Karpas-422 (cell line): ENCODE results near the gene CLPSL2. TPM values are rescaled to one million over a fixed set of nuclear protein-coding genes. Genes with fewer than 3 reads are reported as not detected.

Experiments used
- DNase-seq: peaks from one replicate; pipeline ENCODE4 v3.0.0-alpha.2; 2015
- H2AFZ ChIP-seq: fragments of 200-600 bp; sonication (generic); 2 replicates; pipeline ENCODE4 v1.6.1; 2014; ENCODE audit warnings: antibody characterized with exemption, low read length, mixed read lengths
- H3K27ac ChIP-seq: fragments of 200-600 bp; sonication (generic); 2 replicates; pipeline ENCODE4 v1.5.1; 2014; ENCODE audit warnings: mild to moderate bottlenecking, low read length, moderate library complexity
- H3K27me3 ChIP-seq: fragments of 200-600 bp; sonication (generic); 2 replicates; pipeline ENCODE4 v1.6.1; 2014; ENCODE audit warnings: low read length, mixed read lengths
- H3K36me3 ChIP-seq: fragments of 200-600 bp; sonication (generic); 2 replicates; pipeline ENCODE4 v1.6.1; 2014; ENCODE audit warnings: low read length, mixed read lengths; ENCODE audit not compliant: insufficient read depth
- H3K4me1 ChIP-seq: fragments of 200-600 bp; sonication (generic); 2 replicates; pipeline ENCODE4 v1.6.1; 2014; ENCODE audit warnings: mild to moderate bottlenecking, low read length, mixed read lengths
- H3K4me2 ChIP-seq: fragments of 200-600 bp; sonication (generic); 2 replicates; pipeline ENCODE4 v1.6.1; 2014; ENCODE audit warnings: low read length, low read depth, mild to moderate bottlenecking; ENCODE audit not compliant: poor library complexity, severe bottlenecking
- H3K4me3 ChIP-seq: fragments of 200-600 bp; sonication (generic); 2 replicates; pipeline ENCODE4 v1.5.1; 2014; ENCODE audit warnings: mild to moderate bottlenecking, antibody characterized with exemption, low read length, mixed read lengths
- H3K79me2 ChIP-seq: fragments of 200-600 bp; sonication (generic); 2 replicates; pipeline ENCODE4 v1.6.1; 2014; ENCODE audit warnings: mild to moderate bottlenecking, low read length, mixed read lengths
- H3K9ac ChIP-seq: fragments of 200-600 bp; sonication (generic); 2 replicates; pipeline ENCODE4 v1.6.0; 2014; ENCODE audit warnings: low read length
- H3K9me2 ChIP-seq: fragments of 200-600 bp; sonication (generic), shearing (Covaris generic); replicated peaks from 2 replicates; pipeline ENCODE4 v1.6.0; 2014; ENCODE audit warnings: mild to moderate bottlenecking, low read length, moderate library complexity; ENCODE audit not compliant: insufficient read depth
- H3K9me3 ChIP-seq: fragments of 300-700, 200-600 bp; sonication (generic); 2 replicates; pipeline ENCODE4 v1.6.1; 2014; ENCODE audit warnings: low read length, mixed read lengths
- H4K20me1 ChIP-seq: fragments of 200-600 bp; sonication (generic); 2 replicates; pipeline ENCODE4 v1.6.1; 2014; ENCODE audit warnings: mild to moderate bottlenecking, antibody characterized with exemption, low read length, low read depth; ENCODE audit not compliant: insufficient read depth
- total RNA-seq: library from RNA; depleted of rRNA; stranded (reverse); fragments of >200 nt; shearing (Covaris generic); gene quantifications from 2 replicates; pipeline ENCODE4 v1.2.3, GENCODE V29; 2014; ENCODE audit warnings: low replicate concordance

The CLPSL2 gene
- total RNA-seq, 1 experiment from 2014 or later, result not detected

DNA sequence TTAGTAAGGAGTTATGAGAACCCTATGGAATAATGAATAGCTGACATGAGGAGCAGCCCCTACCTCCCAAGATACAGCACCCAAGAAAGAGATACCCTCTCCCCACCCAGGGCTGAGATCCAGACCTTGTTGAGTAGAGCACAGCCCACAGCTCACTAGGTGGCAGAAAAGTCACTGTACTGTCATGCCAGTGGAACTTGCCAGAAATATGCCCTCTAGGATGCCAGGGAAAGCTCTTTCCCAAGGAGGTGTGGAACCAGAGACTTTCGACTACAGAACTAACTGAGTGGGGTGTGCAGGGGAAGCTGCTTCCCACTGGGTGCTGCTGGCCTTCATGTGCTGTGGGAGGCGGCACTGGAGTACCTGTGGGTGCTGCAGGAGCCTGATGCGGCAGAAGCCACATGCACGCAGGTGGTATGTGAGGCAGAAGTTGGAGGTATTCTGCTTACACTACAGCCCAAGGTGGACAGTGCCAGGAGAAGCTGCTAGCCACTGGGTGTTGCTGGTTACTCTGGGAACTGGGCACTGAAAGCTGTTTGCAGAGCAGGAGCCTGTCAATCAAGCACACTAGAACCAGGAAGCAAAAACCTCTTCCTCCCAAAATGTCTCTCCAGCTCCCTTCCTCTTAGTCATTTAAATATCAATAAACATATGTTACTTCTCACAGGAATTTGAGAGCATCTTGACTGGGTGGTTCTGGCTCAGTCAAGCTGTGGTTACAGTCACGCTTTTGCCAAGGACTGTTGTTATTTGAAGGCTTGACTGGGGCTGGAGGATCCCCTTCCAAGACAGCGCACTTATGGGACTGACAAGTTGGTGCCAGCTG is 21.7 kb upstream of the CLPSL2 start:
- H4K20me1 ChIP-seq, result no peaks in the 10 kb centered on the region
- no peak overlapping the region for H2AFZ ChIP-seq
- H3K79me2 ChIP-seq, result no peaks in the 10 kb centered on the region
- no peak overlapping the region for H3K9ac ChIP-seq
- no peak overlapping the region for H3K27ac ChIP-seq
- H3K4me2 ChIP-seq, result no peak overlapping the region
- H3K4me1 ChIP-seq, result peaks cover 6% of the 10 kb centered on the region
- H3K9me2 ChIP-seq, result no peaks in the 10 kb centered on the region
- DNase-seq, result no peak
- H3K4me3 ChIP-seq, result no peak overlapping the region
- no peaks in the 10 kb centered on the region for H3K36me3 ChIP-seq
- H3K9me3 ChIP-seq, result no peaks in the 10 kb centered on the region
- no peaks in the 10 kb centered on the region for H3K27me3 ChIP-seq

DNA sequence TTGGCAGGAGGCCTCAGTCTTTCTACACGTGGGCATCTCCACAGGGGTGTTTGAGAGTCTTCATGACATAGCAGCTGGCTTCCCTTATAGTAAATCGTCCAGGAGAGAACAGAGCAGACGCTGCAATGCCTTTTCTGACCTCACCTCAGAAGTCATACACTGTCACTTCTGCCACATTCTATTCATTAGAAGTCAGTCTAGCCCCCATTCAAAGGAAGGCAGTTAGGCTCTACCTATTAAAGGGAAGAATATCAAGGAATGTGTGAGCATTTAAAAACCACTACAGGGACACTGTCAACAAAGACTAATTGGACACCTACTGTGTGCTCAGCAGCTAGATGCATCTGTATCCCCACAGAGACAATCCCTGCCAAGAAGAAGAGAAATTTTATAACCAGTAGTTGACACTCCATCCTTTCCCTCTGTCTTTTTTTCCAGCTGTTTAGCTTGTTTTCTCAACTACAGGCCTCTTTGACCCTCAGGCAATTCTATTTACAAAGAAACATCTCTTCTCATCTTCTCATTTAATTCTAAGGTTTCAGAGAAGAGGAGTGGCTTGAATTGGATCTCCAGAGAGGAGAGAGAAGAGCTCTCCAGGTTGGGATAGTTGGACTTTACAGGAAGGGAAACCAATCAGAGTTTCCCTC is 21.0 kb upstream of the CLPSL2 start:
- H4K20me1 ChIP-seq, result no peaks in the 10 kb centered on the region
- H3K27me3 ChIP-seq, result no peaks in the 10 kb centered on the region
- no peaks in the 10 kb centered on the region for H3K79me2 ChIP-seq
- H3K4me1 ChIP-seq, result peaks cover 8% of the 10 kb centered on the region
- H3K4me3 ChIP-seq, result no peak overlapping the region
- no peaks in the 10 kb centered on the region for H3K9me3 ChIP-seq
- H3K36me3 ChIP-seq, result no peaks in the 10 kb centered on the region
- no peak overlapping the region for H3K4me2 ChIP-seq
- no peak overlapping the region for H3K9ac ChIP-seq
- no peak for DNase-seq
- H2AFZ ChIP-seq, result no peak overlapping the region
- H3K27ac ChIP-seq, result no peak overlapping the region
- H3K9me2 ChIP-seq, result no peaks in the 10 kb centered on the region

DNA sequence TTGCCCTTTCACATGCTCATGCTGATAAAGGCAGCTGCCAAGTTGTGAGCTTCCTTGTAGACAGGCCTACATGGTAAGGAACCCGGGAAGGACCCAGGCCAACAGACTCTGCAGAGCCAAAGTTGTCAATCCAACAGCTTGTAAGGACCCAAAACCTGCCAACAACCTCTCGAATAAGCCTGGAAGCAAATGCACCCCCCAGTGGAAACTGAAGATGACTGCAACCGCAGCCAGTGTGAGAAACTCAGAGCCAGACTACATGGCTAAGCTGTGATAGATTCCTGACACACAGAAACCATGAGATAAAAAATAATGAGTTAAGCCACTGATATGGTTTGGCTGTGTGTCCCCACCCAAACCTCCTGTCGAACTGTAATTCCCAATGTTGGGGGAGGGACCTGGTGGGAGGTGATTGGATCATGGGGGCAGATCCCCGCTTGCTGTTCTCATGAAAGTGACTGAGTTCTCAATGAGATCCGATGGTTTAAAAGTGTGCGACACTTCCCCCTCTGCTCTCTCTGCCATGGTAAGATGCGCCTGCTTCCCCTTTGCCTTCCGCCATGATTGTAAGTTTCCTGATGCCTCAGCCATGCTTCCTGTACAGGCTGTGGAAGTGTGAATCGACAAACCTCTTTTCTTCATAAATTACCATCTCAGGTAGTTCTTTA is 18.8 kb upstream of the CLPSL2 start:
- H3K9me3 ChIP-seq, result no peaks in the 10 kb centered on the region
- H3K9ac ChIP-seq, result no peak overlapping the region
- H3K36me3 ChIP-seq, result no peaks in the 10 kb centered on the region
- peak overlapping the region; percentile 46 for H3K4me2 ChIP-seq
- no peaks in the 10 kb centered on the region for H3K9me2 ChIP-seq
- H3K4me1 ChIP-seq, result peaks cover 9% of the 10 kb centered on the region
- no peak overlapping the region for H3K27ac ChIP-seq
- H3K79me2 ChIP-seq, result no peaks in the 10 kb centered on the region
- peak overlapping the region; percentile 51; the same call in 1 of the 2 replicates for H2AFZ ChIP-seq
- no peaks in the 10 kb centered on the region for H3K27me3 ChIP-seq
- H3K4me3 ChIP-seq, result no peak overlapping the region
- peak; percentile 83 for DNase-seq
- no peaks in the 10 kb centered on the region for H4K20me1 ChIP-seq

DNA sequence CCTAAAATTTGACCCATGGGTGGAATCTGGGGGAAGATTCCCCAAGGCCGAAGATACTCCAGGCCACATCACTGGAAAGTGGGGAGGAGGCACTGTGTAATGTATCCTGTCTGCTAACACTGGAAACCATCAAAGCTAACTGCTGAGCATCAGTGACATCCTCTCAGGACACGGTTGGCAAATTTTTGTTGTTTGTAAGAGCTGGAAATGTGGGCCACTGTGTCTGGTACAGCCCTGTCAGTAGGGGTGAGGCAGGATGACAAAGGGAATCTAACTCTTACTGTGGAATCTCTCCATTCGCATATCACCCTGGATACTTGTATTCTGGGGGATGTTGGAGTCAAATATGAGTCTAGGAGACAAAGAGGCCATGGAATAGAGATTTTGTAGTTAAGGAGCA is 17.0 kb upstream of the CLPSL2 start:
- H3K27me3 ChIP-seq, result no peaks in the 10 kb centered on the region
- no peak overlapping the region for H3K4me2 ChIP-seq
- H2AFZ ChIP-seq, result peak overlapping the region; percentile 12; the same call in 1 of the 2 replicates
- H3K79me2 ChIP-seq, result no peaks in the 10 kb centered on the region
- no peak overlapping the region for H3K9ac ChIP-seq
- H3K9me2 ChIP-seq, result no peaks in the 10 kb centered on the region
- peaks cover 16% of the 10 kb centered on the region for H3K4me1 ChIP-seq
- no peak overlapping the region for H3K4me3 ChIP-seq
- DNase-seq, result no peak
- H3K27ac ChIP-seq, result no peak overlapping the region
- no peaks in the 10 kb centered on the region for H3K9me3 ChIP-seq
- H3K36me3 ChIP-seq, result no peaks in the 10 kb centered on the region
- H4K20me1 ChIP-seq, result no peaks in the 10 kb centered on the region

DNA sequence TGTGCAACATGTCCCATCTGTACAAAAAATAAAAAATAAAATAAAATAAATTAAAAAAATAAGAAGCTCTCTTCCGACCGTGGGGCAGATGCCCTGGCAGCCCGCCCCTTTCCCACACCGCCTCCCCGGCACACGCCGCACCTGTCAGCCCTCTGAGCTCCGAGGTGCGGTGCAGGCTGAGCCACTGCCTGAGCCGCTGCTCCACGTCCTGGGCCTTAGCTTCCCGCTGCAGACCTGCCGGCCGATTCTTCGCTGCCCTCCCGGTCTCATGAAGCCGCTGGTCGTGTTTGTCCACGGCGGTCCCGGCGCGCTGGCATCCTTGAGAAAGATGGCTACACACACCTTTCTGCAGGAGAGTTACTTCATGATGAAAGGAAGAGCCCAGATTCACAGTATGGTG is 10.7 kb upstream of the CLPSL2 start:
- Histone ChIP-seq H4K20me1 (no peaks in the 10 kb centered on the region), H3K36me3 (no peaks in the 10 kb centered on the region), H3K9me2 (no peaks in the 10 kb centered on the region), H2AFZ (no peak overlapping the region), H3K9ac (no peak overlapping the region), H3K4me1 (peaks cover 11% of the 10 kb centered on the region), H3K27ac (no peak overlapping the region), H3K4me2 (no peak overlapping the region), H3K4me3 (no peak overlapping the region), H3K9me3 (no peaks in the 10 kb centered on the region), H3K79me2 (no peaks in the 10 kb centered on the region), H3K27me3 (no peaks in the 10 kb centered on the region)
- DNase-seq, result no peak

DNA sequence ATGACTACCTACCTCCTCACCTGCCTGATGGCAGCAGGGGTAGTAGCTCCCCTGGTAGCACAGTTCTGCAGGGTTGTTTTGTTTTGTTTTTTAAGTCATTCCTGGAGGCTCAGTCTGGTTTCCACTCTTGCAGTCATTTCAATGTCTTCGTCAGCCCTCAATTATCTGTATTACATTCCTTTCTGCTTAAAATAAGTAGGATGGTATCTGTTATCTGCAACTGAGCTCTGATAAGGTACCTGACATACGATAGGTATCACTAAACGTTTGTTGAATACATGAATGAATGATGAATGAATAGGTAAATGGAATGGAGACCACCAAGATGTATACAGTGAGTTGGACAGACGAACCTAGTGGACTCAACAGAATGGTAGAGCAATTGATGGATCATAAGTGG is 7.2 kb upstream of the CLPSL2 start:
- Histone ChIP-seq H3K27me3 (no peaks in the 10 kb centered on the region), H3K79me2 (no peaks in the 10 kb centered on the region), H3K9me3 (no peaks in the 10 kb centered on the region), H3K36me3 (no peaks in the 10 kb centered on the region), H3K4me1 (peaks cover 6% of the 10 kb centered on the region), H3K9me2 (no peaks in the 10 kb centered on the region), H2AFZ (no peak overlapping the region), H4K20me1 (no peaks in the 10 kb centered on the region), H3K9ac (no peak overlapping the region), H3K4me2 (no peak overlapping the region), H3K27ac (no peak overlapping the region), H3K4me3 (no peak overlapping the region)
- no peak for DNase-seq

DNA sequence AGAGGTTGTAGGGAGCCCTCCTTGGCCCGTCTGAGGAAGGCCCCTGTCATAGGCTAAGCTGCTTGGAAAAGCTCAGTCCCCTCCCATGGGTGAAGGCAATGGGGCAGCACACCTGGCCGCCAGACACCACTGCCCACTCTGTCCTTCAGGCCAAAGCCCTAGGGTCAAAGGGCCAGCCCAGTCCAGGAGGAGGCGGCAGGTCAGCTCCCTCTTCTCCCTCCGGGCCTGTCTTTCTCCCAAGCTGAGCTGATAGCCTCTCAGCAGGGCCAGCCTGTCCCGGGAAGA is 5.1 kb upstream of the CLPSL2 start:
- no peak overlapping the region for H3K9ac ChIP-seq
- H3K9me2 ChIP-seq, result no peaks in the 10 kb centered on the region
- H3K36me3 ChIP-seq, result no peaks in the 10 kb centered on the region
- no peak overlapping the region for H2AFZ ChIP-seq
- H3K27me3 ChIP-seq, result no peaks in the 10 kb centered on the region
- no peaks in the 10 kb centered on the region for H4K20me1 ChIP-seq
- H3K27ac ChIP-seq, result no peak overlapping the region
- no peaks in the 10 kb centered on the region for H3K79me2 ChIP-seq
- H3K4me3 ChIP-seq, result no peak overlapping the region
- no peak overlapping the region for H3K4me2 ChIP-seq
- no peak for DNase-seq
- H3K4me1 ChIP-seq, result no peaks in the 10 kb centered on the region
- no peaks in the 10 kb centered on the region for H3K9me3 ChIP-seq

DNA sequence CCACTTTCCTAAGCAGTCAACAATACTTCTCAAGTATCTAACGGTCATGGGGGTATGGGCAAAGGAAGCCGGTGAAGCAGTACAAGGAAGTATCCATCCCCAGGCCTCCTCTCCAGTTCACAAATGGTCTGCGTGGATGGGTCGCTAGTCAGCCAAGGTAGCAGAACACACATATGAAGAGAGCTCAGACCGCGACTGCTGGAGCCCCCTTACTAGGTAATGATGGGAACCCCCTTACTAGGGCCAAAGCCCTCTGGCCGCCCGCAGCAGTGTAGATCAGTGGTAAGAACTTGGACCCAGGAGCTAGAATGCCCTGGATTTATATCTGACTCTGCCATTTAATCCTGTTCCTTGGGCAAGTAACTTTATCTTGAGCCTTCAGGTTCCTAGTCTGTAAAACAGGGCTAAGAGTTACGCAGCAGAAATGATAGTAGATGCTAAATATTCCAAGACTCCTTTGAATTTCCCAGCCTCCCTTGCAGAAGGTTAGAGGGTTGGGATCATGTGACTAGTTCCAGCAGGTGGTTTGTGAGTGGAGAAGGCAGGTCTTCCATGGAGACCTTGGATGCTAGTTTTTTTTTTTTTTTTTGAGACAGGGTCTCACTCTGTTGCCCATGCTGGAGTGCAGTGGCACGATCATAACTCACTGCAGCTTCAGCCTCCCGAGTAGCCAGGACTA is 2.1 kb upstream of the CLPSL2 start:
- Histone ChIP-seq H3K9me3 (no peaks in the 10 kb centered on the region), H3K9ac (no peak overlapping the region), H3K27ac (no peak overlapping the region), H3K4me3 (no peak overlapping the region), H3K4me1 (no peaks in the 10 kb centered on the region), H3K4me2 (no peak overlapping the region), H2AFZ (no peak overlapping the region), H4K20me1 (no peaks in the 10 kb centered on the region), H3K79me2 (no peaks in the 10 kb centered on the region), H3K27me3 (no peaks in the 10 kb centered on the region), H3K9me2 (no peaks in the 10 kb centered on the region), H3K36me3 (no peaks in the 10 kb centered on the region)
- no peak for DNase-seq
